ENCODE measurements around the gene ETNPPL.
"Not testable (repeated sequence)": the region's sequence is repeated elsewhere in the genome, so short reads cannot be mapped to it uniquely, and the experiment has no call there.

The ETNPPL gene

DNA sequence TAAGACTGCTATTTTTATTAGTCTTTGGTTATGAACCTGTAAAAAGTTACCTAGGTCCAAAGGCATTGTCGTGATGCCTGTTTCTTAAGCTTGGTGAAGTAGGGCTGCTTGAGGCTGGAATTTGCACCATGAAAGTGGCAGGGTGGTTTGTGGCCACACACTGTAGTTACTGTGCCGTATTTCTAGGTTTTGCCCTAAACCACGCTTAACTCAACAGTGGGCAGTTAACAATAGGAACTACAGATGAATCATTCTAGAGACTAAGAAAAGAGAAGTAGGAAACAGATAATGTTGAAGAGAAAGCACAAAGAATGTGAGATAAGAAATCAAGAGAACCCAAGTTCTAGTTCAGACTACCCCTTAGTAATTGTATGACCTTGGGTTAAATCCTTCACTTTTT, 11.5 kb downstream of the ETNPPL start:
- DNase-seq = no peak

DNA sequence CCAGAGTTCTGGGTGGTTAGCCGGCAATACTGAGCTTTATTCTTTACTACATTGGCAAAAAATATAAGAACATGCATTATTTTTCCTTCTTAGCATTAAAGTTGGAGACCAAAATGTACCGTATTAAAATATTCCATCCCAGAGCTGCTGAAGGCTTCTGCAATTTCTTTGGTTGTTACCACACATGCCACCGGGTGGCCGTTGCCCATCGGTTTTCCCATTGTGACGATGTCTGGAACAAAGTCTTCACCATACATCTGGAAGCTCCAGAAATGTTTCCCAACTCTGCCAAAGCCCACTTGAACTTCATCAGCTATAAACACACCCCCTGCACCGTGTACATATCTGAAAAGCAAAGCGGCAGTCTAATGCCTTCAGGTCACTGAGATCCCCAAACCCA, 13.7 kb downstream of the ETNPPL start:
- no peak for DNase-seq

DNA sequence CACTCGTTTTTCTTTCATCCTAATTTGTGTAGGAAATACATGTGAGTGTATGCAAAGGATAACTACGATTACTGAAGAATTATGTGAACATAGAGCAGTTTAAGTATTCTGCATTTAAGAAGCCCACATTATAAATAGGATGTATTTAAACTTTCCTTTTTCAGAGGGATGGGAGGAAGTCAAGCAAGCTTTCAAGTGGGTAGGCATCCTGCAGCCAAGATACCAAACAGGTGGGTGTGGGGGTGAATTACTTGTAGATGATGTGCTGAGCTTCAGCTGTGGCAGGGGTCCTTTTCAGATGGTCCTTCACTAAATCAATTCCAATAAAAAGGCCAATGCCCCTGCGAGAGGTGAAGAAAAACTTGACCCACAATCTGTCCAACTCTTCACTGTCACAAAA, 16.3 kb downstream of the ETNPPL start:
- DNase-seq = no peak

DNA sequence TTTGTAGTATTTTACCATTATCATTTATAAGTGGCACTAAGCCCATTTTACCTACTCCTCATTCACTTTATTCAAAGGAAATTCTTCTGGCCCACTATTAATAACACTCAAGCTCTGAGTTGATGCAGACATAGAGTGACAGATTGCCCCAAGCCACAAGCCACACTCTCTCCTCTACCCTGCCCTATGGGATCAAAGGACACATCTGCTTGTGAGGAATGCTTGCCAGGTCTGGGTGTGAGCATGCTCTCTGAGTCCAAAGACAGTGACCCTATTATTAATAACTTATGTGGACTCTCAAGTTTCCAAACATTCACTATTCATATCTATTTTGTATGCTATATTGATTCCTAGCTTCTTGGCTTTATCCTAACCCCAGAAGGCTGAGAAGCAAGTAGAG, 18.5 kb downstream of the ETNPPL start:
- DNase-seq = no peak

DNA sequence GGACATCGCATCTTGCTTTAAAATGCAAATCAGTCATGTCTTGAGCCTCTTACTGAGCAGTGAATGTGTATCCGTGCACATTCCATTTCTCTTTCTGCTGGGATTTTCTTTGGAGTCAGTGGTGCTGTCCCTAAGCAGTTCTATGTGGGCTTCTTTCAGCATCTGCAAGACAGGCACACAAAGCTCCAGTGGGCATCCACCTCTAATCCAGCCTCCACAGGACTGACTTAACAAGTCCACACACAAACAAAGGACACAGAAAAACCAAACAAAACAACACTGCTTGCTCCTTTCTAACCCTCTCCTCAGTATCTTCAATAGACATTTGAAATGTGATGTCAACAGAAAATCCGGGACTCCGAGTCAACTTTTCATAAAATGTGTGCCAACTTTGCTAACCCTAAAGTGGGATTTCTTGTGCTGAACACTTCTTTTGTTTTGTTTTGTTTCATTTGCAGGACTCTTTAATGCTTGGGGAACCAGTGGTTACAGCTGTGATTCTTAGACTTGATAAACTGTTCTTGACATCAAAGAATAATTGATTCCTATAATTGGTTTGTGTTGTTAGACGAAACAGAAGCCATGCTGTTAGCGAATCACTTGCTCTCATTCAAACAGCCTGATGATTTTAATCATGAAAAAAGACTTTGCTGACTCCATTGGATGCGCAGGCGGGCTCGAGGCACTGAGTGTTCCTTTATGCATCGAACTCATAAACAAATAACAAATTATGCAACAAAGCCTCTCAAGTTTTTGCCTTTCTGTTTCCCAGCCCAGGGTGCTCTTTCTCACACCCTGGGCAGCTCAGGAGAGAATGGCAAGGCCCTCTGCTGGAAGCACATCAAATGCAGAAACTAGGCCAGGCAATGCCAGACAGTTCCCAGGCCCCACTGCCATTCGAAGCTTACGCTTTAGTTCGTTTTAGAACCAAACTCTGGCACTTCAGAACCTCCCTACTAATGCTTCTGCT, 20.1 kb downstream of the ETNPPL start:
- no peak for DNase-seq

DNA sequence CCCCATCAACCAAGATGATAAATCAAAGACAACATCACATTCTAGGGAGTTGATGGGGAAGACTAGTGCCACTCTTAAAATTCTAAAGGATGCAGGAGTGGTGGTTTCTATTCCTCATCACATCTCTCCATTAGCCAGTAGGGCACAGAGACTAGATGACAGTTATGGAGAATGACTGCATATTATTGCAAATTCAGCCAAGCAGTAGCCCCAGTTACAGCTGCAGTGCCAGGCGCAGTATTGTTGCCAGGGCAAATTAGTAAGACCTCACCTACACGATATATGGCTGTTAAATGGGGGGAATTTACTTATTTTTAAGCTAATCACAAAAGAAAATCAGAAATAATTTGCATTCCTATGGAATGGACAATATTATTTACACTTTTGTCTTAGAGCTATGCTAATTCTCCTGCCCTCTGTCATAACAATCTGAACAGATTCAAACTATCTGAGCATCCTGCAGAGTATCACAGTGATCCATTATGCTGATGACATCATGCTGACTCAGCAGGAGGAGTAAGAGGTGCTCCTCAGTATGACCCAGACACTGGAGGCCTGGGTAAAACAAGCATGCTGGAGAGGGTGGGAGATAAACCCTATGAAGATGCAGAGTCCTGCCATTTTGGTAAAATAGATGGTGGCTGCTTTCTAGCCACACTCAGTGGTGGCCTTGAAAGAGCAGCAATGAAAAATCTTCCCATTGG, 24.7 kb downstream of the ETNPPL start:
- DNase-seq = no peak

DNA sequence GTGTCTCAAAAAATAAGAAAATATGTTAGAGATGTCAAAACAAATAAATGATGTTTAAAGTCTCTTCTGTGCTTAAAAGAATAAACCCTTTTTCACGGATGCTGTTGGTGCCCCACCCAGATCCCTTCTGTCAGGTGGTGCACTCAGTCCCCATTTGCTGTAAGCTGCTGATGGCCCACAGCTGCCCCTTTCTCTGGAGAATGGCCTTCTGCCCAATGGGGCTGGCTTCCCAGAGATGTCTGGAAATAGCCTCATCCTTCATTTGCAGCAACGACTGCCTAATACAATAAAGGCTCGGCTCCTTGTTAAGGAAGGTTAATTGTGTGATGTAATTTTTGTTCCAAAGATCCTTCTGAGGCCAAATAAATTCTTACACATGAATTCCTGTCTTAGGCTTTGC, 31.8 kb downstream of the ETNPPL start:
- DNase-seq = no peak

DNA sequence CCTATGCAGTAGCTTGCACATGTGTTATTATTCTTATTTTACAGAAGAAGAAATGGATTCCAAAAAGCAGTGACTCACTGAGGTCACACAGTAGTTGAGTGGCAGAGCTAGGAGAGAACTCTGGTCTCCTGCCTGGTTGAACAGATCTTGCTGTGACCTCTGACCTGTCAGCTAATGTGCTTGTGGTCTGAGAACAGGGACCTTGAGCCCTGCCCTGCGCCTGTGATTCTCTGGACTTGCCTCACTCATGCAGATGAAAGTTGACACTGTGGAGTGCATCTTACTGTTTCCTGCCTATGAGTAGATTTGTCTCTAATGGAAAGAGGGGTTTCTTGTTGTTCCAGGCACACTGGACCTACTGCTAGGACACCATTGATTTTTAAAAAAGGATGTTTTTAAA, 32.3 kb downstream of the ETNPPL start:
- no peak for DNase-seq

DNA sequence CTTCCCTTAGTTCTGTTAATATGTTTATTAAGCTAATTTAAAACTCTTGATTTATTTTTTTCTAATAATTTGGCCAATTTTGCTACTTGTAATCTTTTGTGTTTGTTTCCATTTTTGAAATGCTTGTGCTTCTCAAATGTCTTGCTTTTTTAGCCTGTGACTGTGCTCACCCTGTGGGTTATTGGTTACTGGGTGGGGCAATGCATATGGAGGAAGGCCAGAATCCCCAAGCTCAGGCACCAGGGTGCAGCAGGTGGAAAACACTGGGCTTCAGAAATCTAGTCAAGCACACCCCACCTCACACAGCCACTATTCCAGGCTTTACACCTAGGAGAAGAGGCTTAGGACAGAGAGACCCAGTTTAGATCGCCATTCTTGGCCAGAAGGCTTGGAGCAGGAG, 33.1 kb downstream of the ETNPPL start:
- no peak for DNase-seq

DNA sequence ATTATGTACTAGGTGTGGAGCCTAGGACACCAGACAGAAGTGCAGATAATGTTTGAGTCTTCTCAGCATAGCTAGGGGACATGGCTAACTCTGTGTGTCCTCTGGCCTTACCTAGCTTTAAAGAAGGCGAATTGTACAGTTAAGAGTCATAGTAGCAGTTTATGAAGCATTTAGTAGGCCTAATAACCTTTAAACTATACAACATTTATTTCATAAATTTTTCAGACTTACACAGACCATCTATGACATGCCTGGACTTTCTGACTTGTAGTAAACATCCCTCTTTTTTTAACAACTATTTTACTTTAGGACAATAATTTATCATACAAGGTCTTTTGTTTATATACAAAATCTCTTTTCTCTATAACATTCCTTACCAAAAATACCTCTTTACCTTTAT, 37.4 kb downstream of the ETNPPL start:
- DNase-seq = no peak

DNA sequence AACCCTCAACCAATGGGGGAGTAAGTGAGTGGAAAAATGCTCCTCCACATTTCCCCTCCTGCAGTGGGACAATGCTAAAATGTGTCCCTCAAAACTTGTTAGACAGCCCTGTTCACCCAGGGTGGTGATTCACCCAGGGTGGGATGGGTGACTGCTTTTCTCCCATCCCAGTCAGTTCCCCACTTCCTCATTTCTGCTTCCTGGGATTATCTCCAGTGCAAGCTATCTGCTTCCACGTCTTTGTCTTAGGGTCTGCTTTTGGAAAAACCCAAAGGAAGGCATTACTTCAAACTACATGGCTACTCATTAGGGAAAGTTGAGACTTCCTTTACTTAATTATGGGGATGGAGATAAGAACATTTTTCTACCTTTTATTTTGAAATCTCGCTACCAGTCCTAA, 45.5 kb downstream of the ETNPPL start:
- DNase-seq = no peak

DNA sequence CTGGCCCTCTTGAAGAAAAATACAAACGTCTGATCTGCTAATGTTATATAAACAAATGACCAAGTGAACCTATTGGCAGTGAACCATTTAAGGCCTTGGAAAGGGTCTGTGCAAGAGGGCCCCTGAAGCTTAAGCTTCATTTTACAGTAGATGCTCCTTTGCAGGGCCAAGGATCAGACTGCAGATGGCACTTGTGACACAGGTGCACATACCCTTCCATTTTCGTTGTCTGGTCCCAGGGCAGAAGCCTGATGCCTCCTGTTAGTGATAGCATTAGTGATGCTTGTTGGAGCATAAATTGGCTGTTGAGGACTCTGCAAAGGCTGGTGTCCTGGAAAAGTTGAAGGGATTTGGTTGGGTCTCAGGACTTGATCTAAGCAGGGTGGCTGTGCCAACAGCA, 46.5 kb downstream of the ETNPPL start:
- DNase-seq = no peak

DNA sequence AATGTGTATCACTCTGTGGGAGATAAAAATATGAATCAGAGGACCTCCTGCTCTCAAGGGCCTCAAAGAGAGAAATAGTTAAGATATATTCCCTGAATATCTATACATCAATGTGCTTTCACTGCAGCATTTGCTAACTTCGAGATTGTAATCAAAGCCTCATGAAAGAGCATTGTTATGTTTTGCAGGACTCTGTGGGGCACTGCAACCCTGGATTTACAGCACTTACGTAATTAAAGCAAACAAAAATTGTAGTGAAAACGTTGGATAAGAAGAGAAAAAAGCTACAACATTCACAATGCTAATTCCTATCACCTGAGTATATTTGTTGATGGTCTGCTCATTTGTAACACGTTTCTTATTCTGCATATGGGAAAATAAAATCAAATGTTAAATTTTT, 48.0 kb downstream of the ETNPPL start:
- no peak for DNase-seq

DNA sequence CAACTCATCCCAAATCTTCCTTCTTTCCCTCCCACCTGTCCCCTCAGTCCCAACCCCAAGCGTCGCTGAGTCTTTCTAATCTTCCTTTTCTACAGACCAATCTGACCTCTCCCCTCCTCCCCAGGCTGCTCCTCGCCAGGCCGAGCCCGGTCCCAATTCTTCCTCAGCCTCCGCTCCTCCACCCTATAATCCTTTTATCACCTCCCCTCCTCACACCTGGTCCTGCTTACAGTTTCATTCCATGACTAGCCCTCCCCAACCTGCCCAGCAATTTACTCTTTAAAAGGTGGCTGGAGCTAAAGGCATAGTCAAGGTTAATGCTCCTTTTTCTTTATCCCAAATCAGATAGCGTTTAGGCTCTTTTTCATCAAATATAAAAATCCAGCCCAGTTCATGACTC, 52.3 kb downstream of the ETNPPL start:
- not testable (repeated sequence) for DNase-seq

DNA sequence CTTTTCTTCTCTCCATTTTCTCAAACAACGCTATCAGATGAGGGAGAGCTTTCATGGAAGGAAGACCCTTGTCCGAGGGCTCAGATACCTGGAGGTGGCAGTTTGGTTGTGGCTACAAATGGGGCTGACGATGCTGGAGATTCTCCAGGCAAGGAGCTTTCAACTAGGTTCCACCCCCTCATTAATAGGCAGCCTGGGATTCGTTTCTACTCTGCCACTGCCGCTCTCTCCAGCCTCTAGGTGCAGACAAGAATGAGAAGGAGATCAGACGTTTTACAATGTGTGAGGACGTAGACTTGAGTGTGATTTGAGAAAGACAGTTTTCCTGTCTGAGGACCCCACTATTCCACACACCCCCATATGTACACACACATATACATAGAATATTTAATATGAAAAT, 53.1 kb downstream of the ETNPPL start:
- DNase-seq = no peak

DNA sequence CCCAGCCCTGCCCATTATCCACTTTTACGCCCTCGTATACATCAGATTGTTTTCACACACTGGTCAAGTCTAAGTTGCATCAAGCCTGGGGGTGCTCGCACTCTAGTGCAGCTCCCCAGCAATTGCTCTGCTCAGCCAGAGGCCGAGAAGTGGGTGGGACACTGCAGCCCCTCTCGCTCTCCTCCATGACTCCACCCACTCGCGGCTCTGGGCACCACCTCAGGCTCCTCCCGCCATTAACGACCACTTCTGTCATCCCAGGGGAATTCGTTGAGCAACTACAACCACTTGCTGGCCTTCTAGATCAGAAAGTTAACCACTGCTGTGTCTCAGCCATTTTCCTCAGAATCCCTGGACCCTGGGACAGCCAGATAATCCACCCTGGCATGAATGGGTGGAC, 53.6 kb downstream of the ETNPPL start:
- no peak for DNase-seq

DNA sequence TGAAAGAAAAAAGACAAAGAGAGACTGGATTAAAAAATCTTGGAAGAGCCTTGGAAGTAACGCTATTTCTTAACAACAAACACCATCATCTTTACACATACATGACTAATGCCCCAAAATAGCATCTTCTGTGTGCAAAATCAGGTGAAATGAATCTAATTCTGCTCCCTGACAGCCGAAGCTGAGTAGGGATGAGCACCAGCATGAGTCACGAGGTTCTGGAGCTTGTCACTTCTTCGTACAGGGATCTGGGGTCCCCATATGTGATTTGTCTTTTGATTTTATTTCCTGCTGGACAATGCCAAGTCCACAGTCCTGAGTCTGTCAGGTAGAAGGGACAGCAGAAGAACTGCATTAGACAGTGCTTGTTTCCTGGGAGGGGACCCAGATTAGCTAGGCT, 56.6 kb downstream of the ETNPPL start:
- no peak for DNase-seq

DNA sequence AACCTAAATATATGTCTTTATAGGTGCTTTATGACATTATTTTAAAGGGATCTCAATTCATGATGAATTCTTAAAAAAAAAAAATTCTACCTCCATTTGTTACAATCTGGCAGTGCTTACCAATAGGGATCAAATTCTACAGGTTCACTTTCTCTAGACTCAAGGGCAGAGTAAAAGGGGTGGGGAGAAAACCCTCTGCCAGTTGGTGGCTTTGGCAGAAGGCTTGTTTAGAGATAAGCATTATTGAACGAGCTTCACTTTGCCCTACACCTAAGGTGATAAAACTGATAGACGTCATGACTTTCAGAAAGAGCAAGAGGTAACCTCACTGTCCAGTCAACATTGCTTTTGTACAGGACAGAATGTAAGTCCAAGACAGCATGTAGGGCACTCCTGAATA, 58.9 kb downstream of the ETNPPL start:
- DNase-seq = no peak

DNA sequence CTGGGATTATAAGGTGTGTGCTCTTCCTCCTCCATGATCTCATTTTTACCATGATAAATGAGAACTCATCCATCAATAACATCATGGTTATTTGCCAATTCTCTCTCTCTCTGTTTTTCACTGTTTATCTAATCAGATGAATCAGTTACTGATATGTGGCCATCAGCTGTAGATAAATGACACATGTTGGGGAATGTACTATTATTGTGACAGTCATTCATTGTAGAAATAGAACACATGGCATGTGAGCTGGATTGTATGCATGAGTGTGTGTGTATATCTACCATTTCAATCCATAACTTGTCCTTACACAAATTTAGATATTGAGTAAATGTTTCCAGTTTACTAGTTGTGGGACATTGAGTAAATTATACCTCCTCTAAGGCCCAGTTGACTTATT, 59.5 kb downstream of the ETNPPL start:
- no peak for DNase-seq

DNA sequence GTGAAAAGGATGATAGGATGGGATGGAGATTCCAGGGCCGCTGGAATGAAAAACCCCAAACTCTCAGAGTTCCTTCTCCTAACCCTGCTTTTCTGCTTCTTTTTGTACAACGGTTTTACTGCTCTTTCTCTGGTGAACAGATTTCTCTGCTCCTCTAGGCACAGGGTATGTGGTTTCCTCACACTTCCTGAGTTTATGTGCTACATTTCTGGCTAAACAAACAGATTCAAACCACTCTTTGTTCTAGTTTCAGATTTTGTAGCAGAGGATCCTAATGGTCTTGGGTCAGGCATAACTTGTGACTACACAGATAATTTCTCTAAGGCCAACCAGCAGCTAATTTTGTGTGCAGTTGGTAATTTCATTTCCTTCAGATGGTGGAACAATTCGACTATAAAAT, 59.9 kb downstream of the ETNPPL start:
- DNase-seq = no peak

DNA sequence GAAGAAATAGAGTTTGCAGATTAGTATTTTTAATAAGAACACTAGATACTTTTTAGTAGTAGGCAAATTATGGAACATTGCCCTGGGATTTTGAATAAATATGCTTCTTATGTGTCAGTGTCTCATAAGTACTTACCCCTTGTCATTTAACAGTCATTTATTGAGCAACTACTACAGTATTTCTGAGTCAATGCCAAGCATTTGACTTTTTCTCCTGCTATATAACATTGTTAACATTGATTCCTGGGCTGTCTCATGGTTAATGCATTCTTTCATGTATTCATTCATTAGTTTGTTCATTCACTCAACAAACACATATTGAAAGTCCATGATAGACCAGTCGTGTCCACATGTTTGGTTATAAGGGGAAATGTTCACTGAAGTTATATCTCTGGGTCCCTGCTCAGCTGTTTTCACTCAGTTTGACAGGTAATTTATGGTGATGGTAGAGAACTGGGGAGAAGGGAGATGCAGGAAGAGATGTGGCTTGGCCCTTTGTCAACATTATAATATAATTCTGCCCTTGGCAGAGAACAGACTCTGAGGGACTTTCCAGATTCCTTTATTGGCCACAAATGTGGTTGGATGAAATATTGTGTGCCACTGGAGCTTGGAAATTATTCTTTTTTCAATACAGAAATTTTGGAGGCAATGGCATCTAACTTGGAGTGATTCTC, 62.6 kb downstream of the ETNPPL start:
- no peak for DNase-seq

DNA sequence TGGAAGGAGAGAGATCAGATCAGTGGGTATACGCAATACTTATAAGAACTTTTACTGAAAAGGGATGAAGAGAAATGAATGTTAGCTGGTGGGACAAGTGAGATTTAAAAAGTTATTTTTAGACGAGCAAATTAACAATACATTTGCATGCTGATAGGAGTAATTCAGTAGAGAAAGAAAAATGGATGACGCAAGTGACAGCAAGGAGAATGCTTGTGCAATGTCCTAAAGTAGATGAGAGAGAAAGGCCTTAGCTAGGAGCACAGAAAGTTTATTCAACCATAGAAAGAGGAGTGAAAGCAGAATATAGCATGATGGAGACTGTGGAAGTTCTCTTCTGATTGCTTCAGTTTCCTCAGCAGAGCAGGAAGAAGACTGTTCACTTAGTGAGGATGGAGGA, 66.7 kb downstream of the ETNPPL start:
- no peak for DNase-seq

DNA sequence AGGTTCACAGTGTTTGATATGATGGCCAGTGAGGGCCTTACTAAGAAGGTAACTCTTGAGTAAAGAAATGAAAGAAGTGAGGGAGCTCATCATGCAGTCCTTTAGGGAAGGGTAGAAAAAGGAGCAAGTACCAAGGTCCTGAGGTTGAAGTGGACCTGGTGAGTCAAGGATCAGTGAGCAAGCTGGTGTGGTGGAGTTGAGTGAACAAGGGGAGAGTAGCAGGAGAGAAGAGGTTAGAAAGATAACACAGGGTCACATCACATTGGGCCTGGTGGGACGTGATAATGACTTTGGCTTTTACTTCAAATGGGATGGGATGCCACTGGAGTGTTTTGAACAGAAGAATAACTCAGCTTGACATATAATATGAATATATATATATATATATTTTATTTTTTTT, 67.8 kb downstream of the ETNPPL start:
- DNase-seq = no peak

DNA sequence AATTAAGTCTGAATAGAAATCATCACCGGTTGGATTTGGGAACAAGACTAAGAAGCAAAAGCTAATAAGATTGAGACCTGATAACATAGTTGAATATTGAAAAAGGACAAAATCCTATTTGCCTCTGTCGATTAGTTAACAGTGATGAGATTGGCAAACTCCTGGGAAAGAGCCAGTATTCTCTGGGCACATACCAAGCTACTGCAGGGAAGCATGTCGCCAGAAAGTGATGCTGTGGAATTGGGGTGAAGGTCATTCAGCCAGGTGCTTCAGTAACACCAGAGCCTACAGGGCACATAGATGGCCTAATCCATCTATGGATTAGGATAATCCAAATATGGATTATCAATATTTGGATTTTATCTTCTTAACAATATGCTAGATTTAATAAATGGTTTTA, 68.4 kb downstream of the ETNPPL start:
- DNase-seq = no peak

All from NCI-H774 (cell line).